Raji (cell line): Measurements from ENCODE around the gene CCDC88B.
A peak's percentile ranks its signal among the peaks of the same experiment; 100 is the strongest.

Experiments used
- POLR2A ChIP-seq: IDR thresholded peaks from 2 replicates; pipeline ENCODE4 v1.6.1; 2011; ENCODE audit warnings: low read depth, low read length, control low read depth; ENCODE audit not compliant: insufficient read depth

CCDC88B gene

GRCh38 chr11:64330888-64331287 is 9.1 kb upstream of the CCDC88B start:
- TF ChIP-seq POLR2A: no peak

DNA sequence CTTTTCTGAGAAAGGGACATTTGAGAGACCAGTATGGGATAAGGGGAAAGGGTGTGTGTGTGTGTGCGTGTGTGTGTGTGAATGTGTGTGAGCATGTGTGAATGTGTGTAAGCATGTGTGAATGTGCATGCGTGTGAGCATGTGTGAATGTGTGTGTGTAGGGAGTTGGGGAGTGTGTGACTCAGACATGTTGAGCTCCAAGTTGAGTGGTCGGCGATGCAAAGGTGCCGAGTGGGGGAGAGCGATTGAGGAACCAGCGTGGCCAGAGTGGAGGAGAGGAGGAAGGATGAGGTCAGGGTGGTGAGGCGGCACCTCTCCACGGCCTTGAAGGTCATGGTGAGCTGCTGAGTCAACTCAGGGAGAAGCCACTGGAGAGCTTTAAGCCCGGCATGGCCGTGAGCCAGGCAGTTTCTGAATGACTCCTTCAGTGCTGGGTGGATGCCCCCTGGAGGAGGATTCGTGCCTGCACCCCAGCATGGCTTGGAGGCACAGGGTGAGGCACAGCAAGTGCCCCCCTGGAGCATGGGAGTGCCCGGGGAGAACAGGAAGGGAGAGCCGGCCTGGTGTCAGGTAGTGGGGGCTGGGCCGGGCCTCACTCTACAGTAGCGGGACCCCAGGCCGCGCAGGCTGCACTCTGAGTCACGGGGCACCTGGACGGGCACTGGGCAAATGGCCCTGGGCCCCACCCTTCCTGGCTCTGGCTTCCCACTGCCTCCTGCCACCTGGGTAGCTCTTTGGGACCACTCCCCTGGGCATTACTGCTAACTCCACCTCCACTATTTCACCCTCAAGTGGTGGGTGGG is 8.2 kb upstream of the CCDC88B start:
- TF ChIP-seq POLR2A: 0 out of 2 replicates have a peak, but pooled peaks have one; percentile 23

- TF ChIP-seq POLR2A: no peak
Measured at GRCh38 chr11:64333556-64333955, 6.4 kb upstream of the CCDC88B start.

DNA sequence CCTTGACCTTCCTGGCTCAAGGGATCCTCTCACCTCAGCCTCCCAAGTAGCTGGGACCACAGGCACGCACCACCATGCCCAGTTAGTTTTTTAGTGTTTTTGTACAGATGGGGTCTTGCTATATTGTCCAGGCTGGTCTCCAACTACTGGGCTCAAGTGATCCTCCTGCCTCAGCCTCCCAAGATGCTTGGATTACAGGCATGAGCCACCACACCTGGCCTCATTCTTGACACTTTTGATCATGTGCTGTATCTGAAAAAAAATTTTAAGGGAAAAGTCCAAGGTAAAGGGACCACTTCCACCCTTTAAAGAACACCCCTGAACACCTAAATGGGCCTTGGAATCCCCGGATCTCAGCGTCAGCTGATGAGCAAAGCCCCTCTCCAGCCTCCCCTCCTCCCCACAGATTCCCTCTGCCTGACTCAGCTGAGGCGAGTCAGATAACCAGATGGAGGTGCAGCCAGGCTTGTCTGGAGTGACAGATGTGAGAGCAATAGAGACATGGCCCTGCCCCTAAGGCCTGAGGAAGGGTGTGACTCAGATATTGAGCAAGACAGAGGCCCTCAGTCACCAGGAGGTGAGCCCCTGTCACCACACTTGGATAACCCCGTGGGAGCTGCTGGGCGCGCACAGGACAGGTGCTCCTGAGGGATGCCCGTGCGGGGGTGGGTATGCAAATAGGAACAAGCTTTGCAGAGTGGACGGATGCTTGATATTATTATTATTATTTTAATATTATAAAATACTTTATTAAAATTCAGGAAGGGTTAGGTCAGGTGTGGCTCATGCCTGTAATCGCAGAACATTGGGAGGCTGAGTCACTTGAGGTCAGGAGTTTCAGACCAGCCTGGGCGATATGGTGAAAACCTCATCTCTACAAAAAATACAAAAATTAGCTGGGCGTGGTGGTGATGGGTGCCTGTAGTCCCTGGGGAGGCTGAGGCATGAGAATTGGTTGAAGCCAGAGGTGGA is 5.0 kb upstream of the CCDC88B start:
- TF ChIP-seq POLR2A: peak; percentile 54

DNA sequence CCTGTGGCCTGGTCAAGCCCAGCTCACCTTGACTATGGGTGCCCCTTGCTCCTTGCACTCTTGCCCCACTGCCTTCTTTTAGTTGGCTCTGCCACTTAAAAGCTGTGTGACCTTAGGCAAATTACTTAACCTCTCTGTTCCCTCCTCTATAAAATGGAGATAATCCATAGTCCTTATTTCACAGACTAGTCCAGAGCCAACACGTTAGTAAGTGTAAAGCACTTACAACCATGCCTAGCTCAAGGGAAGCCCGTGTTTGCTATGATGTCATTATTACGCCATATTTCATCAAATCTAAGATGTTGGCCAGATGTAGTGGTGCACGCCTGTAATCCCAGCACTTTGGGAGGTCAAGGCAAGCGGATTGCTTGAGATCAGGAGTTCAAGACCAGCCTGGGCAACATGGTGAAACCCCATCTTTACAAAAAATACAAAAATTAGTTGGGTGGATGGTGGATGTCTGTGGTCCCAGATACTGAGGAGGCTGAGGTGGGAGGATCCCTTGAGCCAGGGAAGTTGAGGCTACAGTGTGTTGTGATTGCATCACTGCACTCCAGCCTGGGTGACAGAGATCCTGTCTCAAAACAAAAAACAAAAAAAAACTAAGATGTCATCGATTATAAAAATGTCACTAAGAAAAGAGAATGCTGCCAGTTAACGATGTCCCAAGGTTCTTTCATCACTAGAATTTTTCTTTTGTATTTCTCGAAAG is 2.3 kb upstream of the CCDC88B start:
- no peak for TF ChIP-seq POLR2A

- no peak for TF ChIP-seq POLR2A
Measured at GRCh38 chr11:64338716-64339115, 1.3 kb upstream of the CCDC88B start.

- no peak for TF ChIP-seq POLR2A
Measured at GRCh38 chr11:64339286-64339685, 718 bp upstream of the CCDC88B start.

DNA sequence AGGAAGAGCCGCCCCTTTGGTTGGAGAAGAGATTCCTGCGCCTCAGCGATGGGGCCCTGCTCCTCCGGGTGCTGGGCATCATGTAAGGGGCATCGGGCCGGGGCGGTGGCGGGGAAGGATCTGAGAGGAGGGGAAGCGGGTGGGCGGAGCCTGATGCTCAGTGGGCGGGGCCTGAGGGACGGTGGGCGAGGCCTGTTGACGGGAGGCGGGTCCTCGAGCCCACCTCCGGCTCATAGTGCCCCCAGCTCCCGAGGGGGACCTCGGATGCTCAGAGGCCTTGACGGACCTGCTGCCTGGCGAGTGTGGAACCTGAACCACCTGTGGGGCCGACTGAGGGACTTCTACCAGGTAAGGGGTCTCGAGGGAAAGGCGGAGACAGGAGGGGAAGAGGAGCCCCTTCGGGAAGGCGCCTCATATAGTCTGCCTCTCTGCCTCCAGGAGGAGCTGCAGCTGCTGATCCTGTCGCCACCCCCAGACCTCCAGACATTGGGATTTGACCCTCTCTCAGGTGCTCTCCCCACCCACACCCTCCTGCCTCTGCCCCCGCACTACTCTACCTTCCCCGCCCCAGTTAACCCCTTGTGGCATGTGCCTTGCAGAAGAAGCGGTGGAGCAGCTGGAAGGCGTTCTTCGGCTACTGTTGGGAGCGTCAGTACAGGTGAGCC is 799 bp downstream of the CCDC88B start:
- TF ChIP-seq POLR2A: peak; percentile 69

GRCh38 chr11:64341429-64341828 is 1.4 kb downstream of the CCDC88B start:
- no peak for TF ChIP-seq POLR2A

GRCh38 chr11:64341851-64342791 is 2.1 kb downstream of the CCDC88B start:
- no peak; the same call in 1 of the 2 replicates for TF ChIP-seq POLR2A

DNA sequence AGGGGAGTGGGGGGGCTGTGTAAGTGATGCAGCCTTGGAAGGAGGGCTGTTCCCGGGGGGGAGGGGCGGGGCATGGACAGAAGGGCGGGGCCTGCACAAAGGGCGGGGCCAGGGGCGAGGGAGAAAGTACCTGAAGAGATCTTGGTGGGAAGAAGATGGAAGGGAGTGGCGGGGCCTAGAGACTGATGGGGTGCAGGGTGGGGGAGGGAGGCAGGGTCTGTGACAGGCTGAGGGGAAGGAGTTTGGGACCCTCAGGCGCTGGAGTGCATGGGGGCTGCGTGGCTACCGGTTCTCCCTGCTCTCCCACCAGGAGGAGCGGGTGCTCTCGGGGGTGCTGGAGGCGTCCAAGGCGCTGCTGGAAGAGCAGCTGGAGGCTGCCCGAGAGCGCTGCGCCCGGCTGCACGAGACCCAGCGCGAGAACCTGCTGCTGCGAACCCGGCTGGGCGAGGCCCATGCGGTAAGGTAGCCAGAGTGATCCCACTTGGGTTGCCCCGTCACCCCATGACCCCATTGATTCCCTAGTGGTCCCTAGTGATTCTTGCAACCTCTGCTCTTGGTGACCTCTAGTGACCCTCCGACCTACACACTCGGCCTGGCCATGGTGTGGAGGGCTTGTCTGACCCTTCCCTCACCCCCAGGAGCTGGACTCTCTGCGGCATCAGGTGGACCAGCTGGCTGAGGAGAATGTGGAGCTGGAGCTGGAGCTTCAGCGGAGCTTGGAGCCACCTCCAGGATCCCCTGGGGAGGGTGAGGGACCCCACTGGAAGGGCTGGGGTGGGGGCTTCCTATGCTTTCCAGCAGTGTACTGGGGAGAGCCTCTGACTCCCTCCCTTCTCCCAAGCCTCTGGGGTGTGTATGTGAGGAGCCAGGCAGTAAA is 3.1 kb downstream of the CCDC88B start:
- TF ChIP-seq POLR2A: no peak

DNA sequence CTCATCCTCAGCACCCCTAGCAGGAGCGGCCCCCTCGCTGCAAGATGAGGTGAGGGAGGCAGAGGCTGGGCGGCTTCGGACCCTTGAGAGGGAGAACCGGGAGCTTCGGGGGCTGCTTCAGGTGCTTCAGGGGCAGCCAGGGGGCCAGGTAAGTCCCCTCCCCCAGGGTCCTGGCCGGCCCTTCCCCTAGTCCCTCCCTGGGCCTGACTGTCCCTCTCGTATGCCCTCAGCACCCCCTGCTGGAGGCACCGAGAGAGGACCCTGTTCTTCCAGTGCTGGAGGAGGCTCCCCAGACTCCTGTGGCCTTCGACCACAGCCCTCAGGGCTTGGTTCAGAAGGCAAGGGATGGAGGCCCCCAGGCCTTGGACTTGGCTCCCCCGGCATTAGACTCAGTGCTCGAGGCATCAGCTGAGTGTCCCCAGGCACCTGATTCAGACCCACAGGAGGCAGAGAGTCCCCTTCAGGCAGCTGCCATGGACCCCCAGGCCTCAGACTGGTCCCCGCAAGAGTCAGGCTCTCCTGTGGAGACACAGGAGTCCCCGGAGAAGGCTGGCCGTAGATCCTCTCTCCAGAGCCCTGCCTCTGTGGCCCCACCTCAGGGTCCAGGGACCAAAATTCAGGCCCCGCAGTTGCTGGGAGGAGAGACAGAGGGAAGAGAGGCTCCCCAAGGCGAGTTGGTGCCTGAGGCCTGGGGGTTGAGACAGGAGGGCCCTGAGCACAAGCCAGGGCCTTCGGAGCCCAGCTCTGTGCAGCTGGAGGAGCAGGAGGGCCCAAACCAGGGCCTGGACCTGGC is 4.0 kb downstream of the CCDC88B start:
- TF ChIP-seq POLR2A: no peak
